H1 (cell line): ENCODE results near the gene OR10A2.

Experiments
- CREB1 ChIP-seq: IDR thresholded peaks from 2 replicates; pipeline ENCODE4 v1.6.1; 2012; ENCODE audit warnings: inconsistent platforms
- EZH2 ChIP-seq: fragments of 200-600 bp; sonication (generic); IDR thresholded peaks from 2 replicates; pipeline ENCODE4 v1.7.1; 2012; ENCODE audit warnings: low read depth, mild to moderate bottlenecking, moderate library complexity, low read length, inconsistent platforms; ENCODE audit not compliant: severe bottlenecking
- GABPA ChIP-seq: IDR thresholded peaks from 2 replicates; pipeline ENCODE4 v1.6.1; 2011; ENCODE audit warnings: mild to moderate bottlenecking, low read length, moderate library complexity, borderline replicate concordance; ENCODE audit not compliant: insufficient read depth
- GTF2F1 ChIP-seq: IDR thresholded peaks from 2 replicates; pipeline ENCODE4 v1.6.1; 2012; ENCODE audit warnings: low read depth, low read length, improper control_type of control experiment, borderline replicate concordance
- KDM5A ChIP-seq: fragments of 200-600 bp; IDR thresholded peaks from 2 replicates; pipeline ENCODE4 v1.7.1; 2012; ENCODE audit warnings: mild to moderate bottlenecking, low read length, inconsistent platforms, mixed read lengths
- MAFK ChIP-seq: IDR thresholded peaks from 2 replicates; pipeline ENCODE4 v1.6.1; 2012; ENCODE audit warnings: low read depth, mild to moderate bottlenecking, improper control_type of control experiment, low read length
- PHF8 ChIP-seq: fragments of 200-600 bp; sonication (generic); conservative IDR thresholded peaks from 2 replicates; pipeline ENCODE4 v1.7.1; 2012; ENCODE audit warnings: low read depth, mild to moderate bottlenecking, inconsistent platforms, low read length, moderate library complexity
- POLR2A ChIP-seq, 2 experiments: IDR thresholded peaks; 1 replicate in 1 of 2; 2 replicates in 1 of 2; pipeline ENCODE4 v1.6.1; 2011; ENCODE audit warnings: low read depth in 2 of 2, low read length in 2 of 2, mild to moderate bottlenecking in 2 of 2; ENCODE audit errors: control extremely low read depth in 1 of 2
- POLR2AphosphoS5 ChIP-seq: IDR thresholded peaks from 2 replicates; pipeline ENCODE4 v1.6.1; 2011; ENCODE audit warnings: low read depth, low read length
- RFX5 ChIP-seq: IDR thresholded peaks from 2 replicates; pipeline ENCODE4 v1.6.1; 2011; ENCODE audit warnings: low read depth, low read length, improper control_type of control experiment, borderline replicate concordance
- TBP ChIP-seq: IDR thresholded peaks from 2 replicates; pipeline ENCODE4 v1.6.1; 2011; ENCODE audit warnings: low read depth, low read length, improper control_type of control experiment
- TCF12 ChIP-seq: IDR thresholded peaks from 2 replicates; pipeline ENCODE4 v1.6.1; 2011; ENCODE audit warnings: low read depth, mild to moderate bottlenecking, low read length
- YY1 ChIP-seq: IDR thresholded peaks from 2 replicates; pipeline ENCODE4 v1.6.1; 2011; ENCODE audit warnings: low read depth, mild to moderate bottlenecking, low read length
- TF ChIP-seq, protein P1 (sequence below), 3 experiments: IDR thresholded peaks; 1 replicate in 2 of 3; 2 replicates in 1 of 3; pipeline versions ENCODE4 v1.5.1 to v1.6.1; 2011; ENCODE audit warnings: low read length in 3 of 3, mild to moderate bottlenecking in 3 of 3, inconsistent platforms in 2 of 3, low read depth in 1 of 3, moderate library complexity in 1 of 3; ENCODE audit not compliant: insufficient read depth in 1 of 3; ENCODE audit errors: control extremely low read depth in 1 of 3

- TF ChIP-seq, protein P1, sequence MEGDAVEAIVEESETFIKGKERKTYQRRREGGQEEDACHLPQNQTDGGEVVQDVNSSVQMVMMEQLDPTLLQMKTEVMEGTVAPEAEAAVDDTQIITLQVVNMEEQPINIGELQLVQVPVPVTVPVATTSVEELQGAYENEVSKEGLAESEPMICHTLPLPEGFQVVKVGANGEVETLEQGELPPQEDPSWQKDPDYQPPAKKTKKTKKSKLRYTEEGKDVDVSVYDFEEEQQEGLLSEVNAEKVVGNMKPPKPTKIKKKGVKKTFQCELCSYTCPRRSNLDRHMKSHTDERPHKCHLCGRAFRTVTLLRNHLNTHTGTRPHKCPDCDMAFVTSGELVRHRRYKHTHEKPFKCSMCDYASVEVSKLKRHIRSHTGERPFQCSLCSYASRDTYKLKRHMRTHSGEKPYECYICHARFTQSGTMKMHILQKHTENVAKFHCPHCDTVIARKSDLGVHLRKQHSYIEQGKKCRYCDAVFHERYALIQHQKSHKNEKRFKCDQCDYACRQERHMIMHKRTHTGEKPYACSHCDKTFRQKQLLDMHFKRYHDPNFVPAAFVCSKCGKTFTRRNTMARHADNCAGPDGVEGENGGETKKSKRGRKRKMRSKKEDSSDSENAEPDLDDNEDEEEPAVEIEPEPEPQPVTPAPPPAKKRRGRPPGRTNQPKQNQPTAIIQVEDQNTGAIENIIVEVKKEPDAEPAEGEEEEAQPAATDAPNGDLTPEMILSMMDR (IDR thresholded peaks at IDR 0.05; ENCODE audit: control extremely low read depth in 1 of 3, insufficient read depth in 1 of 3, low read depth in 1 of 3, low read length in 3 of 3): no peak
- TF ChIP-seq TBP: no peak
- no peak for TF ChIP-seq GTF2F1
- no peak for TF ChIP-seq TCF12
- TF ChIP-seq GABPA: no peak
- no peak for TF ChIP-seq RFX5
- TF ChIP-seq EZH2: no peak
- TF ChIP-seq POLR2A (IDR thresholded peaks at IDR 0.05; ENCODE audit: control extremely low read depth in 1 of 2, low read depth in 2 of 2, low read length in 2 of 2): no peak
- TF ChIP-seq MAFK: no peak
- no peak for TF ChIP-seq POLR2AphosphoS5
- no peak for TF ChIP-seq PHF8
- TF ChIP-seq KDM5A: no peak
- no peak for TF ChIP-seq YY1
- TF ChIP-seq CREB1: no peak
These were observed 6.0 kb upstream of the OR10A2 start for GRCh38 chr11:6856871-6857270.
